Stimulated activated CD8-positive, alpha-beta memory T cell treated with anti-CD3 and anti-CD28 coated beads, Interleukin-15, amount 100 ng/mL, for 48 hours (primary cell): ENCODE measurements around the gene EYS.
"Not testable (repeated sequence)": the region's sequence is repeated elsewhere in the genome, so short reads cannot be mapped to it uniquely, and the experiment has no call there.

ENCODE experiments used
- DNase-seq, 2 donors: peaks; one replicate each; pipeline ENCODE4 v3.0.0-alpha.2; 2020; ENCODE audit warnings: low read depth in 2 of 2

The EYS gene

GRCh38 chr6:63793465-63794137 is 1913.4 kb downstream of the EYS start:
- no peak for DNase-seq

- no peak for DNase-seq
Measured at GRCh38 chr6:63792736-63793464, 1914.1 kb downstream of the EYS start.

- no peak for DNase-seq
Measured at GRCh38 chr6:63790334-63790733, 1916.7 kb downstream of the EYS start.

GRCh38 chr6:63789699-63790098 is 1917.3 kb downstream of the EYS start:
- no peak for DNase-seq

- no peak for DNase-seq
Measured at GRCh38 chr6:63788569-63788968, 1918.5 kb downstream of the EYS start.

GRCh38 chr6:63787021-63787420 is 1920.0 kb downstream of the EYS start:
- DNase-seq = no peak

GRCh38 chr6:63785006-63785405 is 1922.0 kb downstream of the EYS start:
- no peak for DNase-seq

GRCh38 chr6:63783096-63783495 is 1923.9 kb downstream of the EYS start:
- DNase-seq = no peak

DNA sequence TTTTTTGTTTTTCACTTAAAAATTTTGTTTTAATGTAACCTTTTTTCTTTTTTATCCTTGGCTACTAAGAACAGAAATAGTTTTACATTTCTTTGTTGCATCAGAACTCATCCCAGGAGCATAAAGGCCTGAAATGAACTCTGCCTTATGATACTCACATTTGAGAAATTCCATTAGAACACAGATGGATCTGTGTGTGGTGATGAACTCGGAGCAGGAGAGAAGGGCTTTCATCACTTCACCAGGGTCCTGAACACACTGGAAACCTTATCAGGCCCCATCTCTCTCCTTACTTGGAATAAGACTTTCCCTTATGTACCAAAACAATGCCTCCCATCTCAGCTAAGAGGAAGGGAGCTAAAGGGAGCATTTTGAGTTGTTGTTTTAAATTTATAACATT is 1932.1 kb downstream of the EYS start:
- DNase-seq = no peak

GRCh38 chr6:63773200-63773599 is 1933.8 kb downstream of the EYS start:
- DNase-seq = no peak

GRCh38 chr6:63765828-63766227 is 1941.2 kb downstream of the EYS start:
- DNase-seq = no peak

GRCh38 chr6:63764318-63764916 is 1942.6 kb downstream of the EYS start:
- no peak for DNase-seq

DNA sequence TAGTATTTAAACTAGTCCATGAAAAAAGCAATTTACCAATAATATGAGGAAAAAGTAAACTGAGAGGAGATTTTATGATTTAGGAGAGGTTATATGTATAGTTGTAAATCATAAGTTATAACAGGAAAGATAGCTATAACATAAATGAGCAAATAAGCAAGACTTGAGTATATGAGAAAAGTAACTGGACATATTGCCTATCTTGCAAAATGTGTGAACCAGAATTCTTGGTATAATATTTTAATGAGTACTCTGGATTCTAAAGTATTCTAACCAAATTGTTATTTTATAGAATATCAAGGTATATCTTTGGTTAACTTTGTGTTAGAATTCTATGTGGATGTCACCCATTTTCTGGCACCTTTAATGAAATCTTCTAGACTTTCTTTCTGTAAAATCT is 1946.8 kb downstream of the EYS start:
- no peak for DNase-seq

DNA sequence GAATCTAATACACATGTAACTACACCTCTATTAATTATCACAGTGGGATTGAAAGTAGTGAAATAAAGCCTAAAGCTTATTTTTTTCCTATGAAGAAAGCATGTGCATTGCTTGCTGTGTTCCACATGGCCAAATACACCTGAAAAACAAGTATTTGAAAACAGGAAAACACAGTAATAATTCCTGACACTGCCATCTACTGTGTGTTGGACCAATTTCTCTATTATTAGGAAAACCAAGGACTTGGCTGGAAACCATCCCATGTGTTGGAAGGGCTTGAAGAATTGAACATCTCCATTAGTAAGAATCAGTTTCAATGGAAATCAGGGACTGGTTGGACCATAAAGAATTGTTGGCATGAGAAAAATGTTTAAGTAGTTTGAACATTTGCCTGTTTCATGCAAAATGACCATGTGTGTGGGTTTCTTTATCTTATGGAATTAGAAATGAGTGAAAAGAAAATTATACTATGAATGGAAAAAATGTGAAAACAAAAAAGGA is 1947.4 kb downstream of the EYS start:
- DNase-seq = no peak

DNA sequence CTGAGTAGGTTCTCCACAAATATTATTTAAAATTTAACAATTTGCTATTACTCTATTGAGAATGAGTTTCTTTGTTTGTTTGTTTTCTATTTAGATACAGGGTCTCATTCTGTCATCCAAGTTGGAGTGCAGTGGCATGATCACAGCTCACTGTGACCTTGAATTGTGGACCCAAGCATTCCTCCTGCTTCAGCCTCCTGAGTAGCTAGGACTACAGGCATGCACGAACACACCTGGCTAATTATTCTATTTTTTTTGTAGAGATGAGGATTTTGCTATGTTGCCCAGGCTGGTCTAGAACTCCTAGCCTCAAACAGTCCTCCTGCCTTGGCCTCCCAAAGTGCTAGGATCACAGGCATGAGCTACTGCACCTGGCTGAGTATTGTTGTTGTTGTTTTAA is 1949.2 kb downstream of the EYS start:
- DNase-seq = no peak

DNA sequence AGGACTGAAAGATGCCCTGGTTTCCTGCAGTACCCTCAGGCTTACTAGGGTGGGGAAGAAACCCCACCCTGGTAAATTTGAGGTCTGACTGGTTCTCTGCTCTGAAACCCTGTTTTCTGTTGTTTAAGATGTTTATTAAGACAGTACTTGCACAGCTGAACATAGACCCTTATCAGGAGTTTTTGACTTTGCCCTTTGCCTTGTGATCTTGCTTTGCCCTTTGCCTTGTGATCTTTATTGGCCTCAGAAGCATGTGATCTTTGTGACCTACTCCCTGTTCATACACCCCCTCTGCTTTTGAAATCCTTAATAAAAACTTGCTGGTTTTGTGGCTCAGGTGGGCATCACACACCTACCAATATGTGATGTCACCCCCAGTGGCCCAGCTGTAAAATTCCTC is 1949.8 kb downstream of the EYS start:
- DNase-seq = not testable (repeated sequence)

- no peak for DNase-seq
Measured at GRCh38 chr6:63750400-63750799, 1956.6 kb downstream of the EYS start.

DNA sequence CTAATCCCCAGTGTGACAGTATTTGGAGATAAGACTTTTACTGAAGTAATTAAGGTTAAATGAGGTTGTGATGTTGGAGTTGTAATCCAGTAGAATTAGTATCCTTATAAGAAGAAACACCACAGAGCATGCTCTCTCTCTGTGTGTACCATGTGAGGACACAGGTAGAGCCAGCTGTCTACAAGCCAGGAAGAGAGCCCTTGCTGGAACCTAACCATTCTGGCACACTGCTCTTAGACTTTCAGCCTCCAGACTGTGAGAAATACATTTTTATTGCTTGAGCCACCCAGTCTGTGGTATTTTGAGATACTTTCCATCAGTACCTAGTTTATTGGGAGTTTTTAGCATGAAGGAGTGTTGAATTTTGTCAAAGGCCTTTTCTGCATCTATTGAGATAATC is 1961.2 kb downstream of the EYS start:
- no peak for DNase-seq

DNA sequence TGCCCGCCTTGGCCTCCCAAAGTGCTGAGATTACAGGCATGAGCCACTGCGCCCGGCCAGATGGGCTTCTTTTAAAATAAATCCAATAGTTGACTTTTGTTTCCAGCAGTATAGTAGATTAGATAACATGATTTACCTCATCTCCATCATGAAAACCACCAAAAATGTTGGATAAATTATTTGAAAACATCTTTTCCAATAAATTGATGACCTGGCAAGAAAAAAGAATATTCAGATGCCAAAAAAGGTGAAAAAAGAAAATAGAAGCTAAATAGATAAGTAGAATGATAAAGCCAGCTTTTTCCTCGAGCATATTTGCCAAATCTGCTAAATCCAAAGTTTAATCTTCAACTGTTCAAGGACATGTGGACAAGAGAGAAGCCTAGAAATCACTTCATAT is 1962.2 kb downstream of the EYS start:
- DNase-seq = no peak

DNA sequence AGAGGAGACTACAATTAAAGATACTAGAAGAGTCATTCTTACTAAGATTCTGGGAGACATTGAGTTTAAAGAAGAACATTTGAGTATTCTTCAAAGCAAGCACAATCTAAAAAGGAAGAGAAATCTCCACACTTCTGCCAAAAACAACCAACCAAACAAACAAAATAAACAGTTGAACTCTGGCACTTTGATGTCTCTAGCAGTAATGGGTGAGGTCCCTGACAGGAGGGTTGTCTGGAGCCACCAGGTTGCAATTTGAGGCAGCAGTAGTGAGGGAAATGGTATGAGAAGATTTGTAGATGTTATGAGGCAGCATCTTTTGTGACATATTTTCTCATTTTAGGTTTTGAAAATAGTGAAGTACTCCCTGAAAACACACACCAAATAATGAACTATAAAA is 1963.3 kb downstream of the EYS start:
- no peak for DNase-seq

- no peak for DNase-seq
Measured at GRCh38 chr6:63742060-63742459, 1965.0 kb downstream of the EYS start.

- DNase-seq = no peak
Measured at GRCh38 chr6:63740709-63741108, 1966.3 kb downstream of the EYS start.

- no peak for DNase-seq
Measured at GRCh38 chr6:63739094-63739687, 1967.8 kb downstream of the EYS start.
